Liver (tissue), 9 donors: ENCODE results near the gene MEGF11. TPM values are rescaled to one million over a fixed set of nuclear protein-coding genes. Genes with fewer than 3 reads are reported as not detected.
A peak's percentile ranks its signal among the peaks of the same experiment; 100 is the strongest.

Experiments used
- DNase-seq: peaks from one replicate; pipeline ENCODE4 v3.0.0-alpha.2; 2017; ENCODE audit warnings: low spot score
- H3K27ac ChIP-seq, 2 donors: one replicate each; pipeline ENCODE4 v1.7.0; 2013; ENCODE audit warnings: inconsistent platforms in 2 of 2, low read length in 2 of 2, control low read depth in 1 of 2, low read depth in 1 of 2, mild to moderate bottlenecking in 1 of 2
- H3K27me3 ChIP-seq, 4 donors: one replicate each; pipeline versions ENCODE4 v1.6.1 to v1.7.0; 2013; ENCODE audit warnings: low read length in 3 of 4, inconsistent platforms in 1 of 4, mild to moderate bottlenecking in 1 of 4, moderate library complexity in 1 of 4; ENCODE audit not compliant: control insufficient read depth in 4 of 4, insufficient read depth in 4 of 4
- H3K36me3 ChIP-seq, 4 donors: one replicate each; pipeline versions ENCODE4 v1.6.1 to v1.7.0; 2013; ENCODE audit warnings: low read length in 3 of 4, mild to moderate bottlenecking in 3 of 4, low read depth in 1 of 4, moderate library complexity in 1 of 4; ENCODE audit not compliant: control insufficient read depth in 4 of 4, insufficient read depth in 3 of 4
- H3K4me1 ChIP-seq, 4 donors: one replicate each; pipeline versions ENCODE4 v1.6.1 to v1.7.0; 2013; ENCODE audit warnings: low read length in 3 of 4, mild to moderate bottlenecking in 3 of 4, moderate library complexity in 1 of 4; ENCODE audit not compliant: control insufficient read depth in 4 of 4, insufficient read depth in 4 of 4
- H3K4me3 ChIP-seq, 3 donors: one replicate each; pipeline versions ENCODE4 v1.6.1 to v1.7.0; 2013; ENCODE audit warnings: low read length in 3 of 3, control low read depth in 1 of 3, low read depth in 1 of 3, mild to moderate bottlenecking in 1 of 3
- H3K9ac ChIP-seq, 2 donors: one replicate each; pipeline ENCODE4 v1.7.0; 2013; ENCODE audit warnings: low read length in 2 of 2, mild to moderate bottlenecking in 2 of 2, moderate library complexity in 2 of 2, control low read depth in 1 of 2, low read depth in 1 of 2
- H3K9me3 ChIP-seq, 4 donors: one replicate each; pipeline versions ENCODE4 v1.6.1 to v1.7.0; 2013; ENCODE audit warnings: low read length in 3 of 4; ENCODE audit not compliant: control insufficient read depth in 4 of 4
- FOXA1 ChIP-seq: IDR thresholded peaks from 2 replicates; pipeline ENCODE4 v1.6.1; 2016; ENCODE audit warnings: antibody characterized with exemption
- GABPA ChIP-seq, 2 donors: IDR thresholded peaks in 1 of 2; conservative IDR thresholded peaks in 1 of 2; 2 replicates each; pipeline ENCODE4 v1.6.1; 2016; ENCODE audit warnings: antibody characterized with exemption in 2 of 2, mild to moderate bottlenecking in 1 of 2, moderate library complexity in 1 of 2
- HNF4A ChIP-seq, 2 donors: conservative IDR thresholded peaks; 2 replicates each; pipeline ENCODE4 v1.6.1; 2016; ENCODE audit warnings: antibody characterized with exemption in 2 of 2, mild to moderate bottlenecking in 2 of 2
- HNF4G ChIP-seq: IDR thresholded peaks from 2 replicates; pipeline ENCODE4 v1.6.1; 2016; ENCODE audit warnings: antibody characterized with exemption
- RXRA ChIP-seq, 2 donors: IDR thresholded peaks; 2 replicates each; pipeline ENCODE4 v1.6.1; 2017 to 2018; ENCODE audit warnings: antibody characterized with exemption in 2 of 2, mild to moderate bottlenecking in 1 of 2
- TAF1 ChIP-seq: conservative IDR thresholded peaks from 2 replicates; pipeline ENCODE4 v1.6.1; 2016; ENCODE audit warnings: antibody characterized with exemption, mild to moderate bottlenecking
- YY1 ChIP-seq: IDR thresholded peaks from 2 replicates; pipeline ENCODE4 v1.6.1; 2016; ENCODE audit warnings: antibody characterized with exemption, mild to moderate bottlenecking
- WGBS: extraction: QIAGEN DNeasy Blood & Tissue Kit; methylation state at CpG from one replicate; pipeline ENCODE4 v1.1.7; 2013; 5-methylcytosine and 5-hydroxymethylcytosine counted together
- polyA plus RNA-seq, 2 donors: library from polyadenylated mRNA; stranded (reverse) in 1 of 2; unstranded in 1 of 2; fragments of 200-250 nt in 1 of 2; fragments of >200 nt in 1 of 2; fragmentation: Nextera tagmentation in 1 of 2; extraction: Ambion mirVana in 1 of 2; gene quantifications; one replicate each; pipeline versions ENCODE4 v1.2.1 to v1.2.3, GENCODE V29; 2013 to 2015
- total RNA-seq, 2 donors: library from RNA; depleted of rRNA; stranded (reverse); fragments of >200 nt; gene quantifications; one replicate each; pipeline ENCODE4 v1.2.3, GENCODE V29; 2014
- TF ChIP-seq, protein P1 (sequence below): IDR thresholded peaks from 2 replicates; pipeline ENCODE4 v1.6.1; 2016; ENCODE audit warnings: antibody characterized with exemption
- TF ChIP-seq, protein P2 (sequence below): IDR thresholded peaks from 2 replicates; pipeline ENCODE4 v1.6.1; 2016; ENCODE audit warnings: antibody characterized with exemption
- TF ChIP-seq, protein P3 (sequence below): IDR thresholded peaks from 2 replicates; pipeline ENCODE4 v1.6.1; 2016; ENCODE audit warnings: antibody characterized with exemption, mild to moderate bottlenecking
- donor health status: healthy.
- donor health status: healthy.
- donor health status: healthy.
- donor health status: healthy.
- donor health status: healthy.

Gene MEGF11
- under 1 TPM; under 0.01 to 0.51 TPM for total RNA-seq
- polyA plus RNA-seq = under 1 TPM in 1 of 2 donors, not detected in 1; 0.03 TPM

DNA sequence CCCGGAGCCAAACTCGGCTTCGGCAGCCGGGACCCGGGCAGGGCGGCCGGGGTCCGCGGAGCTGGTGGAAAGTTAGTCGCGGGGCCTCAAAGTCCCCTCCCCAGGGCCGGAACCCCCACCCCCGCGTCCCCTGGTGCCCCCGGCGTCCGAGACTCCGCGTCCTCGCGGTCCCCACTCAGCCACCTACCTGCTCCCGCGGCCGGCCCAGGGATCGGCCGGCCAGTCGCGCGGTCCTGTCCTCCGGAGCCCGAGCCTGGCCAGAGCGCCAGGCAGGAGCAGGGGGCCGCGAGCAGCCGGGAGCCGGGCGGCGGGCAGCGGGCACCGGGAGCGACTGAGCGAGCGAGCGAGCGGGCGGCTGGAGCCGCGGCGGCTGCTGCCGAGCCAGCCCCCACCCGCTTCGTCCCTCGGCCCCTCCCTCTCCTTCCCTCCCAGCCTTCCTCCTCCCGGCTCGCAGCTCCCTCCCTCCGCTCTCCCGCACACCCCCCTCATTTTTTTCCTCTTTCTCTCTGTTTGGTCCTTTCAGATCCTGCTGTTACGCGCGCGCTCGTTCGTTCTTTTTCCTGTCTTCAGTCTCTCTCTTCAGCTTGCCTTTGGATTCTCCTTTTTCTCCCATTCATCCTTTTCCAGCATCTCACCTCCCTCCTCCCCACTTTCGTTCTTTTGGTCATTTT, at the start of gene MEGF11:
TSS of gene MEGF11 (minus strand) at position 333 of the 671 bp plus-strand sequence. CDS start 125,347 bp downstream, outside the sequence.
- H3K9me3 ChIP-seq = no peaks in the 10 kb centered on the region
- peaks cover 0 to 13% (median 7%) of the 10 kb centered on the region in 4 donors for H3K27me3 ChIP-seq
- no peak within 1 kb of the TSS for H3K9ac ChIP-seq
- TF ChIP-seq TAF1 (no peak), RXRA (IDR thresholded peaks at IDR 0.05) (no peak)
- TF ChIP-seq, protein P1, sequence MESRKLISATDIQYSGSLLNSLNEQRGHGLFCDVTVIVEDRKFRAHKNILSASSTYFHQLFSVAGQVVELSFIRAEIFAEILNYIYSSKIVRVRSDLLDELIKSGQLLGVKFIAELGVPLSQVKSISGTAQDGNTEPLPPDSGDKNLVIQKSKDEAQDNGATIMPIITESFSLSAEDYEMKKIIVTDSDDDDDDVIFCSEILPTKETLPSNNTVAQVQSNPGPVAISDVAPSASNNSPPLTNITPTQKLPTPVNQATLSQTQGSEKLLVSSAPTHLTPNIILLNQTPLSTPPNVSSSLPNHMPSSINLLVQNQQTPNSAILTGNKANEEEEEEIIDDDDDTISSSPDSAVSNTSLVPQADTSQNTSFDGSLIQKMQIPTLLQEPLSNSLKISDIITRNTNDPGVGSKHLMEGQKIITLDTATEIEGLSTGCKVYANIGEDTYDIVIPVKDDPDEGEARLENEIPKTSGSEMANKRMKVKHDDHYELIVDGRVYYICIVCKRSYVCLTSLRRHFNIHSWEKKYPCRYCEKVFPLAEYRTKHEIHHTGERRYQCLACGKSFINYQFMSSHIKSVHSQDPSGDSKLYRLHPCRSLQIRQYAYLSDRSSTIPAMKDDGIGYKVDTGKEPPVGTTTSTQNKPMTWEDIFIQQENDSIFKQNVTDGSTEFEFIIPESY = no peak
- H3K4me1 ChIP-seq = peaks cover 15 to 26% (median 21%) of the 10 kb centered on the region in 4 donors
- WGBS = under 1% methylated on average over 64 of the region's 64 CpGs
- H3K27ac ChIP-seq = no peak within 1 kb of the TSS
- peak within 1 kb of the TSS; percentile 24 to 54 (median 43) for H3K4me3 ChIP-seq
- DNase-seq = no peak
- H3K36me3 ChIP-seq = no peaks in the 10 kb centered on the region

DNA sequence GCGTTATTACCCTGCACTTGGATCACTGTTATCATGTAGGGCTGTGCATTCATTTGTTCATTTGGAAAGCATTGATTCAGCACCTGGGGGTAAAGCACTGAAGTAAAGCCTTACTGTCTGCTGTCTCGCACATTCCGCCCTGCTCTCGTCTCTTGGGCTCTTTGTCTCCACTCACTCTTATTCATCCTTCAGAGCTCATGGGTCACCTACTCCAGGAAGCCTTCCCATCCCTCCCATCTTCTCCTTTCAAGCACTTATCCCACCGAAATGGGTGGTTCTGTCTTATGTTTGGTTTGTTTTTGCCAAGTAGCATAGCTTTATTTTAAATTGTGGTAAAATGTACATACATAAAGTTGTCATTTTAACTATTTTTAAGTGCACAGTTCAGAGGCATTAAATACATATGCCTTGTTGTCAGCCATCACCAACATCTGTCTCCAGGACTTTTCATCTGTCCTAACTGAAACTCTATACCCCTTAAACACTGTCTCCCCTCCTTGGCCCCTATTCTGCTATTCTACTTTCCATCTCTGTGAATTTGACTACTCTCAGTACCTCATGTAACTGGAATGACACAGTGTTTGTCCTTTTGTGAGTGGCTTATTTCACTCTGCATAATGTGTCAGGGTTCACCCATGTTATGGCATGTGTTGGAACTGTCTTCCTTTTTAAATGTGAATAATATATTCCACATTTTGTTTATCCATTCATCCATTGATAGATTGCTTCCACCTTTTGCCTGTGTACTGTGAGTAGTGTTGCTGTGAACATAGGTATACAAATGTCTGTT, 49.1 kb upstream of the MEGF11 start:
- TF ChIP-seq TAF1 (no peak), YY1 (no peak), HNF4G (no peak), GABPA (IDR thresholded peaks at IDR 0.05 in 1 of 2, conservative IDR thresholded peaks at IDR 0.05 in 1 of 2) (no peak), RXRA (IDR thresholded peaks at IDR 0.05) (no peak), HNF4A (conservative IDR thresholded peaks at IDR 0.05) (no peak), FOXA1 (no peak)
- TF ChIP-seq, protein P2, sequence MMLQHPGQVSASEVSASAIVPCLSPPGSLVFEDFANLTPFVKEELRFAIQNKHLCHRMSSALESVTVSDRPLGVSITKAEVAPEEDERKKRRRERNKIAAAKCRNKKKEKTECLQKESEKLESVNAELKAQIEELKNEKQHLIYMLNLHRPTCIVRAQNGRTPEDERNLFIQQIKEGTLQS = no peak
- TF ChIP-seq, protein P3, sequence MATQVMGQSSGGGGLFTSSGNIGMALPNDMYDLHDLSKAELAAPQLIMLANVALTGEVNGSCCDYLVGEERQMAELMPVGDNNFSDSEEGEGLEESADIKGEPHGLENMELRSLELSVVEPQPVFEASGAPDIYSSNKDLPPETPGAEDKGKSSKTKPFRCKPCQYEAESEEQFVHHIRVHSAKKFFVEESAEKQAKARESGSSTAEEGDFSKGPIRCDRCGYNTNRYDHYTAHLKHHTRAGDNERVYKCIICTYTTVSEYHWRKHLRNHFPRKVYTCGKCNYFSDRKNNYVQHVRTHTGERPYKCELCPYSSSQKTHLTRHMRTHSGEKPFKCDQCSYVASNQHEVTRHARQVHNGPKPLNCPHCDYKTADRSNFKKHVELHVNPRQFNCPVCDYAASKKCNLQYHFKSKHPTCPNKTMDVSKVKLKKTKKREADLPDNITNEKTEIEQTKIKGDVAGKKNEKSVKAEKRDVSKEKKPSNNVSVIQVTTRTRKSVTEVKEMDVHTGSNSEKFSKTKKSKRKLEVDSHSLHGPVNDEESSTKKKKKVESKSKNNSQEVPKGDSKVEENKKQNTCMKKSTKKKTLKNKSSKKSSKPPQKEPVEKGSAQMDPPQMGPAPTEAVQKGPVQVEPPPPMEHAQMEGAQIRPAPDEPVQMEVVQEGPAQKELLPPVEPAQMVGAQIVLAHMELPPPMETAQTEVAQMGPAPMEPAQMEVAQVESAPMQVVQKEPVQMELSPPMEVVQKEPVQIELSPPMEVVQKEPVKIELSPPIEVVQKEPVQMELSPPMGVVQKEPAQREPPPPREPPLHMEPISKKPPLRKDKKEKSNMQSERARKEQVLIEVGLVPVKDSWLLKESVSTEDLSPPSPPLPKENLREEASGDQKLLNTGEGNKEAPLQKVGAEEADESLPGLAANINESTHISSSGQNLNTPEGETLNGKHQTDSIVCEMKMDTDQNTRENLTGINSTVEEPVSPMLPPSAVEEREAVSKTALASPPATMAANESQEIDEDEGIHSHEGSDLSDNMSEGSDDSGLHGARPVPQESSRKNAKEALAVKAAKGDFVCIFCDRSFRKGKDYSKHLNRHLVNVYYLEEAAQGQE = no peak
- Histone ChIP-seq H3K4me3 (no peak overlapping the region), H3K27ac (no peak overlapping the region), H3K9me3 (no peaks in the 10 kb centered on the region), H3K36me3 (peaks cover 0 to 2% (median 1%) of the 10 kb centered on the region in 4 donors), H3K27me3 (no peaks in the 10 kb centered on the region), H3K9ac (no peak overlapping the region), H3K4me1 (no peaks in the 10 kb centered on the region)
- DNase-seq = no peak
- WGBS = 85% methylated on average over 5 of the region's 5 CpGs
